AG09309 (cell line): ENCODE measurements around the gene ZSCAN25.

Experiments used
- DNase-seq: peaks from one replicate; pipeline ENCODE4 v3.0.0-alpha.2; 2010; ENCODE audit warnings: low read depth
- H3K4me3 ChIP-seq: 2 replicates; pipeline ENCODE4 v1.5.1; 2011; ENCODE audit warnings: mild to moderate bottlenecking, low read depth, low read length, moderate library complexity; ENCODE audit not compliant: control insufficient read depth
- CTCF ChIP-seq: IDR thresholded peaks from 2 replicates; pipeline ENCODE4 v1.5.1; 2011; ENCODE audit warnings: mild to moderate bottlenecking, low read depth, low read length, inconsistent platforms; ENCODE audit not compliant: insufficient read depth, control insufficient read depth; ENCODE audit errors: missing control alignments

The ZSCAN25 gene

GRCh38 chr7:99619571-99620130 lies 2.9 kb downstream of the ZSCAN25 start:
- DNase-seq, result no peak
- no peak for TF ChIP-seq CTCF
- H3K4me3 ChIP-seq, result no peak overlapping the region

- no peak for DNase-seq
- TF ChIP-seq CTCF, result no peak
- no peak overlapping the region for H3K4me3 ChIP-seq
Observed at GRCh38 chr7:99621271-99621670, 4.5 kb downstream of the ZSCAN25 start.

- no peak for TF ChIP-seq CTCF
- H3K4me3 ChIP-seq, result no peak overlapping the region
- no peak for DNase-seq
Observed at GRCh38 chr7:99622596-99622995, 5.8 kb downstream of the ZSCAN25 start.

GRCh38 chr7:99623091-99623693 lies 6.4 kb downstream of the ZSCAN25 start:
- no peak for TF ChIP-seq CTCF
- H3K4me3 ChIP-seq, result no peak overlapping the region
- DNase-seq, result no peak

- DNase-seq, result no peak
- TF ChIP-seq CTCF, result no peak
- no peak overlapping the region for H3K4me3 ChIP-seq
Observed at GRCh38 chr7:99623702-99624447, 7.1 kb downstream of the ZSCAN25 start.

GRCh38 chr7:99624484-99624883 lies 7.7 kb downstream of the ZSCAN25 start:
- TF ChIP-seq CTCF, result no peak
- no peak overlapping the region for H3K4me3 ChIP-seq
- no peak for DNase-seq
